ENCODE results near the gene CCDC74A.
"Not testable (repeated sequence)": the region's sequence is repeated elsewhere in the genome, so short reads cannot be mapped to it uniquely, and the experiment has no call there.

CCDC74A gene

DNA sequence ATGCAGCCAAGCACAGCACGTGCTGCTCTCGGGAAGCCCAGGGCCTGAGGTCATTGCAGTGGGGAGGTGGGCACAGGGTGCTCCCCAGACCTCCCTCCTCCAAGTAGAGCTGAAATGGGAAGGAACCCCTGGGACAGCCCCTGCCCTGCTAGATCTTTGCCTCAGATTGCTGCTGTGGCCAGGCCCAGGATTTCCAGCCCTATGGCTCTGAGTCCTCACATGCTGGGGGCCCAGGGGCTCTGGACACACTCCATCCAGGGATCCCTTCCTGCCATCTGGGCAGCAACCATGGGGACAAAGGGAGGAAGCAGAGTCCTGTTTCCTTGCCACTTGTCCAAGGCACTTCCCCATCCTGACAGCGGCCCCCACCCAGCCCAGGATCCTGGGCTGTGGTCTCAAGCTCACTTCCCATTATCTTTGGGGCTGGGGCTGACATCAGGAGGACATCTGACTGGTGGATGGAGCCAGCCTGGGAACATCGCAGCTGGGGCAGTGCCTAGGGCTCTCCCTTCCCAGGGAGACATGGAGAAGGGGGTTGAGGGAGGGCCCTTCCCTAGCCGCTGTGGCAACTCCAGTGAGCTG lies 2.3 kb downstream of the CCDC74A start:
- DNase-seq (ENCODE audit: low spot score): not testable (repeated sequence)

DNA sequence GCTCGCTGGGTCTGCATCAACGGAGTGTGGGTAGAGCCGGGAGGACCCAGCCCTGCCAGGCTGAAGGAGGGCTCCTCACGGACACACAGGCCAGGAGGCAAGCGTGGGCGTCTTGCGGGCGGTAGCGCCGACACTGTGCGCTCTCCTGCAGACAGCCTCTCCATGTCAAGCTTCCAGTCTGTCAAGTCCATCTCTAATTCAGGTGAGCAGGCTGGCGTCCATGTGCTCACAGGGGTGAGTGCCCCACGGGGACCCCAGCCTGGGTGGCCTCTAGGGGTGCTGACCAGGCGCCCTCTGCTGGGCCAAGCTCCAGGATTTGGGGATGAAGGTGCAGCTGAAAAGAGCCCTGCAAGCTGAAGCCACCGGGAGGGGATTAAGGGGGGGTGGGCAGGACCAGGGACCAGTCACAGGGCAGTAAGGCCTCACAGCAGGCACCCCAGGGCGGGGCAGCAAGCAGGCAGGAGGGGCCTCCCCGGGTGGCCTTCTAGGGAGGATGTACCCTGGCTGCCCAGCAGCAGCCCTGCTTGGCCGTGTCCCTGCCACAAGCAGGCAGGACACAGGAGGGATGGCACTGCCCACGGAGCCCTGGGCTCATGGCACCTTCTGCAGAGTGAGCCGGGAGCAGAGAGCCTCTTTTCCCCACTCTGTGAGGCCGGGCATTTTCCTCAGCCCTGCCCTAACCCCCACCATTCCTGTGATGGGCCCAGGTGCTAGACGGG lies 3.1 kb downstream of the CCDC74A start:
- DNase-seq (ENCODE audit: low spot score): not testable (repeated sequence)

DNA sequence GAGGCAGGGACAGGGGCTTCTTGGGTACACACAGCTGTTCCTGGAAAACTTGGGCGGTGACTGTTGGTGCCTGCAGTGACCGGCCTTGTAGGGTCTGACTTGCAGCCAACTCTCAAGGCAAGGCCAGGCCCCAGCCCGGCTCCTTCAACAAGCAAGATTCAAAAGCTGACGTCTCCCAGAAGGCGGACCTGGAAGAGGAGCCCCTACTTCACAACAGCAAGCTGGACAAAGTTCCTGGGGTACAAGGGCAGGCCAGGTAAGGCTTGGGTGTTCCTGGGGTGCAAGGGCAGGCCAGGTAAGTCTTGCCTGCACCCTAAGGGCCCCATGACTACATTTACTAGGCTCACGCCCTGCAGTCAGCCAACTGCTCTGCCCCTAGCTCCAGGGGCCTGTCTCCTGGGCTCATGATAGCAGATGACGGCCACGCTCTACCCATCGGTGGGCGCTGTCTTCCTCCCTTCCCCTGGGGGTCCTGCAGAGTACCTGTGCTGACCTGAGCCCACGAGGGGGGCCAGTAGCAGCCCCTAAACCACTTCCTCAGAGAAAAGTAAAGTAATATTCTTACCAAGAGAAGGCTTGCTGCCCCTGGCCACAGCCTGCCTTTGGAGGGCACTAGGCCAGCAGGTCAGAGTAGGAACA lies 4.0 kb downstream of the CCDC74A start:
- DNase-seq (ENCODE audit: low spot score): not testable (repeated sequence)

DNA sequence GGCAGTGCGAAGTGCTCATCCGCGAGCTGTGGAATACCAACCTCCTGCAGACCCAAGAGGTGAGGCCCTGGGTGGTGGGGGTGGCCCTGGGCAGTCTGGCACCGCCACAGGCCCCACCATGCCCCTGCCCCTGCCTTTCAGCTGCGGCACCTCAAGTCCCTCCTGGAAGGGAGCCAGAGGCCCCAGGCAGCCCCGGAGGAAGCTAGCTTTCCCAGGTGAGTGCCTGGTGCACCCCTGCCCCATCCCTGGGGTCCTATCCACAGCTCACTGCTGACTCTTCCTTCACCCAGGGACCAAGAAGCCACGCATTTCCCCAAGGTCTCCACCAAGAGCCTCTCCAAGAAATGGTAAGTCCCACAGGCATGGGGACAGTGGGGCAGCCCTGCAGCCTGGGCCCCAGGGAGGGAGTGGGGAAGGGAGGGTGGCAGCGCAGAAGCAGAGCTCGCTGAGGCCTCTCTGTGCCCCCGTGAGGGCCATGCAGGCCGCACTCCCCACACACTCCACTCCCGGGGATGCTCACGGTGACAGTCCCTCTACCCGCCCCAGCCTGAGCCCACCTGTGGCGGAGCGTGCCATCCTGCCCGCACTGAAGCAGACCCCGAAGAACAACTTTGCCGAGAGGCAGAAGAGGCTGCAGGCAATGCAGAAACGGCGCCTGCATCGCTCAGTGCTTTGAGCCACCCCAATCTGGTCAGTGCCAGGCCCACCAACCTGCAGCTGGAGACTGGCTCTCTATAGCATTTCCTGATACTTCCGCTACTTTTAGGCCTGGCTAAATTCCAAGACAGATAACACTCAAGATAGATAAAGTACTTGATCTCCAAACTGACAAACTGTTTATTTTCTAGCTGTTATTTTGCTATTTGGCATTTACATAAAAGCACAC lies 5.3 kb downstream of the CCDC74A start:
- not testable (repeated sequence) for DNase-seq (ENCODE audit: low spot score)

DNA sequence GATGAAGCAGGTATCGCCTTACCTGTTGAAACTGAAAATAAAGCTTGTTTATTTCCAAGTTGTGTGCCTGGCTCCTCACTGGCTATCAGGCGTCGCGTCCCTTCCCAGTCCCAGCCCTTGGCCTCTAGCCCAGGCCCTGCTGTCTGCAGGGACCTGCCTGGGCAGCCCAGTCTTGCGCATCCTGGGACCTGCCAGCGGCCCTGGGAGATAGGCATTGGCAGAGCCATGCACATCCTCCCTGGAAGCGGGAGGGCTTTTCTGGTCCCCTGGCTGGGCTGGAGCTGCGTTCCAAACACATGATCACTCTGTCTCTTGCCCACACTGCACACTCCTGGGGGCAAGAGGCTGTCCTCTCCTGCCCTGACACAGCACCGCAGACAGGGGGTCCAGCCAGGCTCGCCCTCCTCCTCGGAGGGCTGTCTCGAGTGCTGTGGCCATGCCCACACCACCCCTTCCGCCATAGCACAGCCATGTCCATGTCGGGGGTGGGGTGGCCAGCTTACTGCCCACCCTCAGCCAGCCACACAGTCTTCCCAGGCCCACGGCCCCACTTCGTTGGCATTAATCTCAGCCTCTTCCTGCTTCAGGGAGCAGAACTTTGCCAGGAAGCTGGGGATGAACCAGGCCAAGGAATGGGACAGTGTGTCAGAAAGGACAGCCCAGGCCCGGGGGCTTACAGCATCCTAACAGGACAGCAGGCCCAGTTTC lies 6.1 kb downstream of the CCDC74A start:
- DNase-seq (ENCODE audit: low spot score): not testable (repeated sequence)

DNA sequence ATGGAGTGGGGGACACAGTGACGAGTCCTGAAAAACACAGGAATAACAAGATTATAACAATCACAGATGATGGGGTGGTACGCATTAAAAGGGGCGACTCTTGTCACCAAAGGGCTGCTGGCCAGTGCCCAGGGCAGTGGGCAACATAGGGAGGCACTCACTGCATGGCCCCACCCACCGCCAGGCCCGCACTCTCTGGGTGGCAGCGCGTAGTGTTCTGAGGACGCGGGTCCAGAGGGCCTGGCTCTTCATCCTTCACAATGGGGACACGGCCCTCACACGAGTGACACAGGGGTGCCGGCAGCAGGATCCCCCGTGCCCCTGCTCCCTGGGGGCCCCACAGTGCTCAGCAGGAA lies 6.6 kb downstream of the CCDC74A start:
- DNase-seq (ENCODE audit: low spot score): not testable (repeated sequence)

DNA sequence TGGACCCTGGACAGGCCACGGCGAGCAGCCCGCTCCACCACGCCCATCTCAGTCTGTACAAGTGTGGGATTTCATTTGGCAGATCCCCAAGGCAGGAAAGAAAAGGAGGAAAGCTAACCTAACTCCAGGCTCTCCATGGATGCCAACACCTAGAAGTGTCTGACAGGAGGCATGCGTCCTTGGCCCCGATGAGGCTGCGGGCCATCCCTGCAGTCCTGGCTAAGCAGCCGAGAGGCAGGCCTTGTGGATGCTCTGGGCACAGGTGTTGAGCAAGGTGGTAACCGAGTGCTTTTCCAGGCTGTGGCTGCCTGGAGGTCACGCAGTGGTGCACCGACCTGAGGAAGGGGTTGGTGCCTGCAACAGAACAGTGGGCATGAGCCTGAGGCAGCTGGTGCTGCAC lies 7.3 kb downstream of the CCDC74A start:
- not testable (repeated sequence) for DNase-seq (ENCODE audit: low spot score)

DNA sequence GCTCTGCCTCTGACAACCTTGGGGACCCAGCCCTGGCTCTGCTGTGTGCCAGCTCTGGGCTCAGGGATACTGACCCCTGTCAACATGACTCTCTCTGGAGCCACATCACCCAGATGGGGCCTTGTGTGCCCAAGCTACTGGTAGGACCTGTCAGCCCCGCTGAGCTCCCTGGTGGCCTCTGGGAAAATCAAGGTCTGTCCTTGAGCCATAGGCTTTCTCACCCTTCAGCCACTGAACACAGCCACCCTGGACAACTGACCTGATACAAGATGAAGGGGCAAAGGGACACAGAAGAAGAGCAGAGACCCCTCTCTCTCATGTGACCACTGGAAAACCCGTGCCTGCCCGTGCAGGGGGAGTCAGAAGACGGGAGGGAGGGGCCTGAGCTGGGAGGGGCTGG lies 7.8 kb downstream of the CCDC74A start:
- no peak for DNase-seq (ENCODE audit: low spot score)

DNA sequence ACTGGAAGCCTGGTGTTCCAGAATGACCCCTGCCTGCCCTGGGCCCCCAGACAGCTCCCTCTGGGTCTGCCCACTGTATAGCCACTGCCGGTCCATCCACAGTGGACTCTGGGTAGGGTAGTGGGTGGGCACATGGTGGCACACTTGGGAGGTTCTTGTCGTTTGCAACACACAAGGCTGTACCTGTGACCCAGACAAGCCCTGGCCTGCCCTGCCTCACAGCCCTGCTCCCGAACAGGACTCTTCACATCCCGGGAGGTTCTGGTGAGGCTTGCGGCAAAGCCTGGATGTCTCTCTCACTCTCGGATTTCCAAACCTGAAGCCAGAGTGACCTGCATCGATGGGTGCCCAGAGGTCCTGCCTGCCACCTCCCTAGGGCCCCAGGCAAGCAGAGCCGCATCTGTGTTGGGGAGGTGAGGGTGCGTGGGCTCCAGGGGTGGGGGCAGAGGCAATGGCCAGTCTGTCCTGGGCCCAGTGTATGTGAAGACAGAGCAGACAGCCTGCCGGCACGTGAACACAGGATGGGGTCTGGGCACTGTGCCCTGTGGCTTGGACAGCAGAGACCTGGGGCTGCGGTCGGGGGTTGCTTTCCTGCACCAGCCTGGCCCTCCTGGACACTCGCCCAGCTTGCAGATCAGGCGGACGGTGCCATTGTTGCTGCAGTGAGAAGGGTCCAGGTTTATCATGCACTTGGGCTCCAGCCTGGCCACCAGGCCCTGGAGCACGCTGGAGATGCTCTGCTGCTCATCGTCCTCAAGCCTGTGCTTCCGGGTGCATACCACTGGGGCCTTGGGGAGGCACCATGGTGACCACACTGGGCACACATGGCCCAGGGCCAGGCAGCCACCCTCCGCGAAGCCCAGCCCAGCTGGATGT lies 8.5 kb downstream of the CCDC74A start:
- not testable (repeated sequence) for DNase-seq (ENCODE audit: low spot score)

DNA sequence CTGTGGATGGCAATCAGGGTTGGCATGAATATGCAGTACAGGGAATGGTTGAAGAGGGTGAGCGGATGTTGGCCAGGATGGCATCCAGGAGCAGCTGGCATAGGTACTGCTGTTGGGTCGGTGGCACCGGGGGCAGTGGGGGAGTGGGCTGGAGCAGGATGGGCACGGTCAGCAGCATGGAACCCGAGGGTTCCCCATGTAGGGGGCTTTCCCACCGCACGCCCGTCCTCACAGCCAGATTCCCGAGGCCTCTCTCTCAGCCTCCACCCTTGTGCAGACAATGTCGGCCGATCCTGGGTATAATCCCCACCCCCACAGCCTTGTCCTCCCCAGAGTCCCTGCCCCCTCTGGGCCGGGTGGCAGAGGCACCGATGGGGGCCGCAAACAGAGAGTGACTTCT lies 9.2 kb downstream of the CCDC74A start:
- DNase-seq (ENCODE audit: low spot score): not testable (repeated sequence)

DNA sequence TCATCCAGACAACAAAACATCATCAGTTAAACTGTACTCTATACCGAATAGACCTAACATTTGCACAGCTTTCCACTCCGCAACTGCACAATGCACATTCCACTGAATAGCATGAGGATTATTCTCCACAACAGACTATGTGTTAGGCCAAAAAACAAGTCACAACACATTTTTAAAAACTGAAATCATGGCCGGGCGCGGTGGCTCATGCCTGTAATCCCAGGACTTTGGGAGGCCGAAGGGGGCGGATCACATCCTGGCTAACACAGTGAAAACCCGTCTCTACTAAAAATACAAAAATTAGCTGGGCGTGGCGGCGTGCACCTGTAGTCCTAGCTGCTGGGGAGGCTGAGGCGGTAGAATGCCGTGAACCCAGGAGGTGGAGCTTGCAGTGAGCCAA lies 11.2 kb downstream of the CCDC74A start:
- DNase-seq (ENCODE audit: low spot score): not testable (repeated sequence)

DNA sequence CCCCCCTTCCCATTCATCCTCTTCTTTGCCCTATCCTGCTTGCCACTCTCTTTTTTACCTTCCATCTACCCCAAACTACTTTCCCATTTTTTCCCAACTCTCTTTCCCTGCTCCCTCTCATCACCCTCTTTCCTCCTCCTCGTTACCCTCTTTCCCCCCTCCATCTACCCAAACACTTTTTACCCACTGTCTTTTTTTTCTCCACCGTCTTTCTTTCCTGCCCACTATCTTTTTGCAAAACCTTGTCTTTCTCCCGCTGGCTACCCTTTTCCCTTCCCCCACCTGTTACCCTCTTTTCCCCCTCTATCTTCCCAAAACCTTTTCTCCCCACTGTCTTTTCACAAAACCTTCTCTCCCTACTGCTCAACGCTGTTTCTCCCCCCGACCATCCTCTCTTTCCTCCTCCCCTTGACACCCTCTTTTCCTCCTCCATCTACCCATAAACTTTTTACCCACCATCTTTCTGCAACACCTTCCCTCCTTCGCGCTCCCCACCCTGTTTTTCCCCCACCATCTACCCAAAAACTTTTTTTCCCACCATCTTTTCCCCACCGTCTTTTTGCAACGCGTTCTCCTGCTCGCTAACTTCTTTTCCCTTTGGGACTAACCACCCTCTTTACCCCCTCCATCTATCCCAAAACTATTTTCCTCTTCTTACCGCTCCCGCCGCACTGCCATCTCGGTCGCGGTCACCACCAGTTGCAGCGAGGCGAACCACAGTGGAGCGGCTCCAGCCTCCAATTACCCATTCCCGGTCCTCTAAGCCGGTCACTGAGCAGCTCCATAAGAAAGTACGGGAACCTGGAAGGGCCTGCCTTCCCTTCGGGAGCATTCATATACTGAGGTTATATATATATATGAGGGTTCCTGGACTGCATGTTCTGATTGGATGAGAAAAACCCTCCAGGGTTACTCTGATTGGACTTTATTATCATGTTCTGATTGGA lies 15.0 kb downstream of the CCDC74A start:
- DNase-seq (ENCODE audit: low spot score): no peak

DNA sequence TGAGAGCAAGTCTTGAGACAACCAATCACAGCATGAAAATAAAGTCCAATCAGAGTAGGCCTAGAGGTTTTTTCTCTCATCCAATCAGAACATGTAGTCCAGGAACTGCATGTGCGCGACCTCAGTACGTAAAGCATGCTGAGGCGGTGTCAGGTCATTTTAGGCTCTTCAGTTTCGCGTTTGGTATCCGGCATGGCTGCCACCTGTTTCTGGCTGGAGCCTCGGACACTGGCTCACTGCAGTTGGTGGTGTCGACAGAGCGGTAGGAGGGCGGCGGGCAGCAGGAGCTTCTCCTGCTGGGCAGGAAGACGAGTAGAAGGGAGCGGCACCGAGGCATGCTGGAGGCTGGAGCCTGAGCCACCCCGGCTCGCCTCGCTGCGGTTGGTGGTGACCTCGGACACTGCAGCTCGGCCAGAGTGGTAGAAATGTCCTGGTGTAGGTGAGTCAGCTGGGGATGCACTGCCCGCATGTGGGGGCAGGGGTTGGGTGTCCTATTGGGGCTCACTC lies 15.8 kb downstream of the CCDC74A start:
- DNase-seq (ENCODE audit: low spot score): no peak

DNA sequence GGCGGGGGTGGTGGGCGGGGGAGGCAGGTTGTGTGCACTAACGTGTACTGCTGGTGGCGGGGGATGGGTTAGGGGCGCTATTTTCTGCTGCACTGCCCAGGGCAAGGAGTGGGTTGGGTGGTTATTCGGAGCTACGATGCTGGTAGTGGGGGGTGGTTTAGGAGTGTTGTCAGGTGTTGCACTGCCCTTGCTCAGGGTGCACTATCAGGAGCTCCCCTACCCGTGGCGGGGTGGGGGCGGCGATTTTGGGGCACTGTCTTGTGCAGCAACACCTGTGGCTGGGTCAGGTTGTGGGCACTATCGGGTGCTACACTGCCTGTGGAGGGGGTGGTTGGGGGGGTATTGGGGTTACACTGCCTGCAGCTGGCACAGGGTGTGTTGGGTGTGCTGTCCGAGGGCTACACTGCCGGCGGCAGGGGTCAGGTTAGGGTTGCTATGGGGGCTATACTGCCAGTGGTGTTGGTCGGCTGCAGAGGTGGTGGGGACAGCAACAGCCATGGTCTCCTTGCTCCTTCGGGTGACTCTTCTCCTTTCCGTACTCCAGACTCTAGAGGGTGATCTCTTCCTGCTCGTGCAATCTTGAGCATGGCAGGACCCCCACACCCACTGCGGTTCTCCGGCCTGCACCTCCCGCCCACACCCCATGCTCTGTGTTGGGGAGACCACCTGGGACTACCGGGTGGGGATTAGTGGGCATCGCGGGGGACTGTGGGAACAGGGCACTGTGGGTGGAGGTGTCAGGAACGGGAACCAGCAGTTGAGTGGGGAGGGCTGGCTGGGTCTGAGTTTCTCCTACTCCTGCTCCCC lies 16.5 kb downstream of the CCDC74A start:
- DNase-seq (ENCODE audit: low spot score): not testable (repeated sequence)

DNA sequence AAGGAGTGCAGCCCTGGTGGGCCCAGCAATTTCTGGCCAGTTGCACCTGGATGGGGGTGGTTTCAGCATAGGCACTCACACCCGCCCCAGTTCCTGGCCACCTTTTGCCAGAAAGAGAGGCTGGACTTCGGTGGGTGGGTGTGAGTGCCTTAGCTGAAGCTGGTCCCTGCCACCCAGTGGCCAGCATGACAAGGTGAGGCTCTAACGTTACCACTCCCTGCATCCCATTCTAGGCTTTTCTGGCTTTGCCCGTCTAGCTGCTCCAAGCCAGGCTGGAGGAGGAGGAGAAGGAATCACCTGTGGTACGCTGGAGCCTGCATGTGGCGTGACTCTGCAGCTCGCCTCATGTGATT lies 17.1 kb downstream of the CCDC74A start:
- DNase-seq (ENCODE audit: low spot score): not testable (repeated sequence)

DNA sequence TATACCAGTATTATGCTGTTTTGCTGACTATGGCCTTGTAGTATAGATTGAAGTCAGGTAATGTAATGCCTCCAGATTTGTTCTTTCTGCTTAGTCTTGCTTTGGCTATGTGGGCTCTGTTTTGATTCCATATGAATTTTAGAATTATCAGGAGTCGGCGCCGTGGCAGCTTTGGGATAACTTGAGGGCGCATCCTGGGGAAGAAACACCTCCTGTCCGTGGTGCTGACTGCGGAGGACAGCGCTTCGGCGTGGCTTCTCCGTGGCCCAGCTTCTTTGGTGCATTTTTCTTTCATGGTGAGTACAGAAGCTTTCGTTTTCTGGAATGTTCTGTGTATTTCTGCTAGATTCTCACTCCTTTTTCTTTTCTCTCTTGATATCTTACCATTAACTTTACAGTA lies 25.2 kb downstream of the CCDC74A start:
- DNase-seq (ENCODE audit: low spot score): no peak

DNA sequence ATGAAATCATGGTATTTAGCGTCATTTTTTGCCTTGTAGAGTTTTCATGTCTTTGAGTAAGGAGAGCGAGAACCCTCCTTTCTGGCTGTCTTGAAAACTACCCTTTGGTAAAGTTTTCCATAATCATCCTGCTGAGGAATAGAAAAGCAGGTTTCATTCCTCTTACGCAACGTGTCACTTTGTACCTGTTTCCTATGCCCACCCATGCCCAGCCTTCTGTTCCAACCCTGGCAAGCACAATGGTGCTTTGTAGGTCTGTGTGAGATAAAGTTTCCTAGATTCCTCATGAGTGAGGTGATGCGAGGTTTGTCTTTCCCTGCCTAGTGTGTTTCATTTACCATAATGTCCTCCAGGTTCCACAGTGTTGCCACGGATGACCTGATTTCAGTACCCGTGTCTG lies 29.3 kb downstream of the CCDC74A start:
- DNase-seq (ENCODE audit: low spot score): no peak

DNA sequence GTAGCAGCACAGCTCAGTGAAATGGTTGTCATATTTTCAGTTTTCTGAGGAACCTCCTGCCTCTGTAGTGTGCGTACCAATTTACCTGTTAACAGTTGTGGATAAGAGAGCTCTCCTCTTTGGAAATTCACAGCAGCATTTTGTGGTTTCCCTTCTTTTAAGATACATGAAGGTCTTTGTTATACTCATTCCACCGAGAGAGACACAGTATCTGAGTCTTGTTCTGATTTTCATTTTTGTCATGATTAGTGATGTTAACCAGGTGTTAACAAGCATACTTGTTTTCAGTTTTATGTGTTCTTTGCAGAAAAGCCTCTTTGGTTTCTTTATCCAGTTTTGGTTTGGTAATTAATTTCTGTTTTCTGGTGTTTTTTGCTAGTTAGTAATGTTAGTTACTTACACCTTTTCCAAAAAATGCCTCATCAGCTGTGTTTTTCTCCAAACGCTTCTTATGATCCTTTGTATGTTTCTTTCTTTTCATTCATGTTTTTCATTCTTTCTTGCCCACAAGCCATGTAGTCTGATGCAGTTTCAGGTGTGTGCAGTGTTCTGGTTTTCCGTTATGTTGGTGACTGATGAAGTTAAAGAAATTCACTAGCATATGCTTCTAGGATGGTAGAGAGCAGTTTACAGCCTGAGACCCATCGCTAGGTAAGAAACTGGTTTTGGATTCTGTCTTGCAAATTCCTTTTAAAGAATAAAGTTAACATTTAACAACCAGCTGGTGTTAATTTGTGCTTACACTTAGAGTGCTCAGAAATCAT lies 30.1 kb downstream of the CCDC74A start:
- no peak for DNase-seq (ENCODE audit: low spot score)
